Measurements from ENCODE around the gene AHNAK. TPM values are rescaled to one million over a fixed set of nuclear protein-coding genes. Genes with fewer than 3 reads are reported as not detected.

AHNAK gene
- total and polyA plus RNA-seq, 2 donors (not counting 3 experiments of a cell fraction or from before 2014, with no cell fraction given), result 35.2 to 436 TPM

GRCh38 chr11:62457478-62457877 lies 89.1 kb downstream of the AHNAK start:
- Histone ChIP-seq H3K9ac (replicated peaks; ENCODE audit: extremely low read depth, insufficient read depth, low read length) (no peak overlapping the region), H2AFZ (ENCODE audit: low read depth, low read length) (no peak overlapping the region), H3K36me3 (ENCODE audit: control insufficient read depth in 2 of 2, extremely low read depth in 1 of 2, insufficient read depth in 2 of 2, low read length in 2 of 2) (no peaks in the 10 kb centered on the region), H3K79me2 (ENCODE audit: control insufficient read depth, insufficient read depth, low read length) (no peaks in the 10 kb centered on the region), H3K9me1 (replicated peaks; ENCODE audit: control insufficient read depth, extremely low read depth, insufficient read depth, low read length) (no peaks in the 10 kb centered on the region), H3K4me2 (ENCODE audit: insufficient read depth, low read length) (no peak overlapping the region), H3K27me3 (ENCODE audit: control insufficient read depth in 2 of 2, insufficient read depth in 2 of 2, low read length in 2 of 2) (no peaks in the 10 kb centered on the region), H3K4me3 (replicated peaks in 1 of 3; ENCODE audit: insufficient read depth in 1 of 3, low read depth in 1 of 3, low read length in 3 of 3) (no peak overlapping the region), H3K4me1 (ENCODE audit: control insufficient read depth, extremely low read depth, insufficient read depth, low read length) (no peaks in the 10 kb centered on the region), H4K20me1 (replicated peaks; ENCODE audit: control insufficient read depth, extremely low read depth, insufficient read depth, low read length) (no peaks in the 10 kb centered on the region), H3K9me3 (replicated peaks; ENCODE audit: control insufficient read depth, insufficient read depth, low read length) (no peaks in the 10 kb centered on the region), H3K27ac (ENCODE audit: insufficient read depth, low read depth, low read length) (no peak overlapping the region)
- TF ChIP-seq POLR2AphosphoS5 (IDR thresholded peaks at IDR 0.05; ENCODE audit: insufficient read depth, low read depth, low read length), result no peak
- TF ChIP-seq JUN (IDR thresholded peaks at IDR 0.05; ENCODE audit: borderline replicate concordance, insufficient read depth, insufficient read length, low read depth), result no peak
- TF ChIP-seq FOS (IDR thresholded peaks at IDR 0.05; ENCODE audit: borderline replicate concordance, insufficient read depth, low read length), result no peak
- TF ChIP-seq CTCF (IDR thresholded peaks at IDR 0.05; ENCODE audit: extremely low read depth in 1 of 2, insufficient read depth in 1 of 2, low read depth in 1 of 2, low read length in 2 of 2), result no peak
- TF ChIP-seq GATA2 (IDR thresholded peaks at IDR 0.05; ENCODE audit: insufficient read depth, insufficient read length, low read depth, low read length), result no peak
- TF ChIP-seq EZH2 (IDR thresholded peaks at IDR 0.05; ENCODE audit: borderline replicate concordance, low read depth, low read length, severe bottlenecking), result no peak
- no peak for TF ChIP-seq POLR2A (IDR thresholded peaks at IDR 0.05; ENCODE audit: low read depth, low read length)
- no peak for TF ChIP-seq MAX (IDR thresholded peaks at IDR 0.05; ENCODE audit: insufficient read depth, insufficient read length)
- no peak for TF ChIP-seq MYC (IDR thresholded peaks at IDR 0.05; ENCODE audit: low read depth, low read length)
- DNase-seq (ENCODE audit: low read depth, low spot score) (no peak), FAIRE-seq (no peak)
- no TSS peak for BruUV-seq (replicated peaks)
- dilution Hi-C loops (cut with MboI; ENCODE audit: extremely low pct_ligation_motif_present, low sequenced_read_pairs), result no loop called here
- intact Hi-C loops (cut with micrococcal nuclease), result no loop called here
- CTCF ChIA-PET, result interaction anchor here (0.6 to 1.6 kb wide), 7 partner anchors 13 to 85 kb away, joined by 3 to 13 read pairs (median 4); no protein-coding TSS in a partner anchor
- POLR2A ChIA-PET, result interaction anchor here (0.6 kb wide), 1 partner anchor 13 kb away, joined by 3 read pairs; no protein-coding TSS in a partner anchor
